SK-N-SH (cell line): Measurements from ENCODE around the gene KIAA0232. TPM values are rescaled to one million over a fixed set of nuclear protein-coding genes. Genes with fewer than 3 reads are reported as not detected.

Experiments
- CTCF ChIA-PET: fragments of 300-600, 350-600 bp; formaldehyde crosslinking; extraction: SDS; loops from one replicate; lab custom pipeline; 2021; lab: Yijun Ruan, JAX
- POLR2A ChIA-PET: fragments of 350-600 bp; sonication (Branson Sonifier 250); formaldehyde crosslinking; extraction: SDS; loops from one replicate; lab custom pipeline; 2020; ENCODE audit warnings: antibody characterized with exemption, inconsistent platforms; lab: Yijun Ruan, JAX
- DNase-seq: peaks from one replicate; pipeline ENCODE4 v3.0.0; 2012
- H2AFZ ChIP-seq: fragments of 200-600 bp; sonication (generic); 2 replicates; pipeline ENCODE4 v1.8.1; 2016; ENCODE audit warnings: antibody characterized with exemption, mild to moderate bottlenecking, low read depth
- H3F3A ChIP-seq: fragments of 200-600 bp; sonication (generic); replicated peaks from 2 replicates; pipeline ENCODE3; 2016; ENCODE audit warnings: antibody characterized with exemption, mild to moderate bottlenecking; ENCODE audit not compliant: insufficient read depth
- H3K27ac ChIP-seq, 2 experiments: fragments of 200-500 bp in 1 of 2; fragments of 200-600 bp in 1 of 2; sonication (Bioruptor generic) in 1 of 2; sonication (generic), shearing (Covaris generic) in 1 of 2; 2 replicates each; pipeline versions ENCODE4 v1.5.1 to v1.6.1; 2014 to 2016; ENCODE audit warnings: low read depth in 2 of 2, inconsistent platforms in 1 of 2, low read length in 1 of 2, mild to moderate bottlenecking in 1 of 2, mixed read lengths in 1 of 2
- H3K27me3 ChIP-seq: fragments of 200-600 bp; sonication (generic), shearing (Covaris generic); 2 replicates; pipeline ENCODE4 v1.6.1; 2016; ENCODE audit warnings: mixed run types; ENCODE audit not compliant: insufficient read depth
- H3K36me3 ChIP-seq, 2 experiments: fragments of 200-500 bp in 1 of 2; fragments of 200-600 bp in 1 of 2; sonication (Bioruptor generic) in 1 of 2; sonication (generic) in 1 of 2; replicated peaks in 1 of 2; 2 replicates each; pipeline versions ENCODE3 to v1.5.1; 2014 to 2016; ENCODE audit warnings: low read length in 1 of 2, mild to moderate bottlenecking in 1 of 2; ENCODE audit not compliant: insufficient read depth in 2 of 2, control insufficient read depth in 1 of 2
- H3K4me1 ChIP-seq, 2 experiments: fragments of 200-500 bp in 1 of 2; fragments of 200-600 bp in 1 of 2; sonication (Bioruptor generic) in 1 of 2; sonication (generic), shearing (Covaris generic) in 1 of 2; 2 replicates each; pipeline versions ENCODE4 v1.5.1 to v1.6.1; 2014 to 2016; ENCODE audit warnings: low read depth in 1 of 2, low read length in 1 of 2, mixed run types in 1 of 2; ENCODE audit not compliant: insufficient read depth in 2 of 2, control insufficient read depth in 1 of 2
- H3K4me2 ChIP-seq: fragments of 200-600 bp; sonication (generic), shearing (Covaris generic); 2 replicates; pipeline ENCODE4 v1.6.1; 2017; ENCODE audit warnings: mixed run types
- H3K4me3 ChIP-seq, 2 experiments: fragments of 200-500 bp in 1 of 2; fragments of 200-600 bp in 1 of 2; sonication (Bioruptor generic) in 1 of 2; sonication (generic), shearing (Covaris generic) in 1 of 2; 2 replicates each; pipeline versions ENCODE4 v1.5.1 to v1.8.1; 2014 to 2016; ENCODE audit warnings: low read depth in 2 of 2, inconsistent platforms in 1 of 2, low read length in 1 of 2, mild to moderate bottlenecking in 1 of 2, mixed read lengths in 1 of 2, moderate library complexity in 1 of 2
- H3K79me2 ChIP-seq: fragments of 200-600 bp; sonication (generic); 2 replicates; pipeline ENCODE4 v1.8.1; 2017; ENCODE audit warnings: mild to moderate bottlenecking; ENCODE audit not compliant: insufficient read depth
- H3K9ac ChIP-seq: fragments of 200-600 bp; sonication (generic); 2 replicates; pipeline ENCODE4 v1.6.1; 2017; ENCODE audit warnings: mixed run types
- H3K9me2 ChIP-seq: fragments of 200-600 bp; sonication (generic); 2 replicates; pipeline ENCODE4 v1.6.1; 2017; ENCODE audit warnings: mixed run types
- H3K9me3 ChIP-seq: fragments of 200-600 bp; sonication (generic); 2 replicates; pipeline ENCODE4 v1.6.1; 2017; ENCODE audit warnings: mixed run types, mild to moderate bottlenecking, moderate library complexity
- H4K20me1 ChIP-seq: fragments of 200-600 bp; sonication (generic); 2 replicates; pipeline ENCODE4 v1.6.1; 2017; ENCODE audit warnings: mild to moderate bottlenecking, mixed run types; ENCODE audit not compliant: insufficient read depth
- CHD2 ChIP-seq: fragments of 150-350 bp; IDR thresholded peaks from 2 replicates; pipeline ENCODE4 v1.6.1; 2018; ENCODE audit warnings: low read length; ENCODE audit not compliant: partially characterized antibody
- CTCF ChIP-seq: fragments of 200-600 bp; sonication (generic); IDR thresholded peaks from 2 replicates; pipeline ENCODE4 v1.6.1; 2017; ENCODE audit warnings: antibody characterized with exemption, mild to moderate bottlenecking, moderate library complexity
- JUND ChIP-seq: IDR thresholded peaks from 2 replicates; pipeline ENCODE4 v1.4.0; 2012
- POLR2AphosphoS5 ChIP-seq: IDR thresholded peaks from 2 replicates; pipeline ENCODE4 v1.6.1; 2012; ENCODE audit warnings: low read depth, low read length
- RAD21 ChIP-seq: IDR thresholded peaks from 2 replicates; pipeline ENCODE4 v1.6.1; 2012; ENCODE audit warnings: mild to moderate bottlenecking, low read length
- RFX5 ChIP-seq: IDR thresholded peaks from 2 replicates; pipeline ENCODE4 v1.6.1; 2012; ENCODE audit warnings: mild to moderate bottlenecking, improper control_type of control experiment, low read length
- TCF12 ChIP-seq: IDR thresholded peaks from 2 replicates; pipeline ENCODE4 v1.4.0; 2012
- YY1 ChIP-seq: IDR thresholded peaks from 2 replicates; pipeline ENCODE4 v1.4.0; 2012; ENCODE audit warnings: low read depth, mild to moderate bottlenecking
- WGBS: methylation state at CpG from one replicate; pipeline ENCODE4 v1.1.6; 2017; ENCODE audit warnings: low lambda C conversion rate; 5-methylcytosine and 5-hydroxymethylcytosine counted together
- polyA plus RNA-seq, 3 experiments: library from polyadenylated mRNA; depleted of rRNA; stranded (reverse); fragments of >200 nt; gene quantifications; 2 replicates each; pipeline ENCODE4 v1.2.3, GENCODE V29; 2012
- TF ChIP-seq, protein P1 (sequence below): fragments of 150-350 bp; IDR thresholded peaks from 2 replicates; pipeline ENCODE4 v1.6.1; 2016; ENCODE audit warnings: mild to moderate bottlenecking, low read depth, low read length
- TF ChIP-seq, protein P2 (sequence below): IDR thresholded peaks from 2 replicates; pipeline ENCODE4 v1.4.0; 2012; ENCODE audit warnings: low read depth

The KIAA0232 gene
- polyA plus RNA-seq, 1 of the 3 experiments (the other 2 are of a cell fraction): 5.7 TPM

- H3K9ac ChIP-seq: no peak overlapping the region
- no peaks in the 10 kb centered on the region; a peak in 1 of 4 replicates for H3K4me1 ChIP-seq
- TF ChIP-seq, protein P1, sequence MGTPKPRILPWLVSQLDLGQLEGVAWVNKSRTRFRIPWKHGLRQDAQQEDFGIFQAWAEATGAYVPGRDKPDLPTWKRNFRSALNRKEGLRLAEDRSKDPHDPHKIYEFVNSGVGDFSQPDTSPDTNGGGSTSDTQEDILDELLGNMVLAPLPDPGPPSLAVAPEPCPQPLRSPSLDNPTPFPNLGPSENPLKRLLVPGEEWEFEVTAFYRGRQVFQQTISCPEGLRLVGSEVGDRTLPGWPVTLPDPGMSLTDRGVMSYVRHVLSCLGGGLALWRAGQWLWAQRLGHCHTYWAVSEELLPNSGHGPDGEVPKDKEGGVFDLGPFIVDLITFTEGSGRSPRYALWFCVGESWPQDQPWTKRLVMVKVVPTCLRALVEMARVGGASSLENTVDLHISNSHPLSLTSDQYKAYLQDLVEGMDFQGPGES: no peak
- TF ChIP-seq, all 33 proteins: peak for 0
- H3F3A ChIP-seq: peaks cover 4% of the 10 kb centered on the region
- H3K4me3 ChIP-seq: no peak overlapping the region
- no peak overlapping the region for H2AFZ ChIP-seq
- H4K20me1 ChIP-seq: peaks cover 16% of the 10 kb centered on the region; the same call in 1 of the 2 replicates
- H3K27ac ChIP-seq: no peak overlapping the region
- H3K4me2 ChIP-seq: no peak overlapping the region
- no peaks in the 10 kb centered on the region for H3K9me2 ChIP-seq
- peaks cover 11% of the 10 kb centered on the region for H3K9me3 ChIP-seq
- no peak for DNase-seq
- POLR2A ChIA-PET: no interaction called here
- no peaks in the 10 kb centered on the region for H3K27me3 ChIP-seq
- H3K79me2 ChIP-seq: peaks cover 94% of the 10 kb centered on the region
- CTCF ChIA-PET: no interaction called here
- H3K36me3 ChIP-seq: peaks cover 0 to 20% of the 10 kb centered on the region in 2 experiments
- 91% methylated on average over 9 of the region's 9 CpGs for WGBS
Measured at GRCh38 chr4:6815029-6815836, 32.7 kb downstream of the KIAA0232 start.

GRCh38 chr4:6819295-6819694 lies 36.8 kb downstream of the KIAA0232 start:
- WGBS: 97% methylated on average over 1 of the region's 1 CpG
- no peak overlapping the region for H3K4me3 ChIP-seq
- H3K4me1 ChIP-seq: peaks cover 0 to 7% of the 10 kb centered on the region in 2 experiments; a peak in 1 of 4 replicates
- H4K20me1 ChIP-seq: peaks cover 6% of the 10 kb centered on the region
- peaks cover 12% of the 10 kb centered on the region for H3F3A ChIP-seq
- peaks cover 94% of the 10 kb centered on the region for H3K79me2 ChIP-seq
- H3K9ac ChIP-seq: no peak overlapping the region
- TF ChIP-seq POLR2AphosphoS5 (no peak), RFX5 (no peak), TCF12 (no peak), YY1 (no peak), RAD21 (no peak), CHD2 (no peak), CTCF (no peak), JUND (no peak)
- TF ChIP-seq, protein P2, sequence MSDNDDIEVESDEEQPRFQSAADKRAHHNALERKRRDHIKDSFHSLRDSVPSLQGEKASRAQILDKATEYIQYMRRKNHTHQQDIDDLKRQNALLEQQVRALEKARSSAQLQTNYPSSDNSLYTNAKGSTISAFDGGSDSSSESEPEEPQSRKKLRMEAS: no peak
- TF ChIP-seq, all 33 proteins: peak for 0
- no peaks in the 10 kb centered on the region for H3K27me3 ChIP-seq
- ChIA-PET CTCF (no interaction called here), POLR2A (no interaction called here)
- H2AFZ ChIP-seq: no peak overlapping the region
- H3K4me2 ChIP-seq: no peak overlapping the region
- H3K9me3 ChIP-seq: peaks cover 17% of the 10 kb centered on the region
- DNase-seq: no peak
- H3K36me3 ChIP-seq: peaks cover 3 to 21% of the 10 kb centered on the region in 2 experiments
- H3K9me2 ChIP-seq: no peaks in the 10 kb centered on the region
- no peak overlapping the region for H3K27ac ChIP-seq
